Activated CD4-positive, alpha-beta T cell treated with anti-CD3 and anti-CD28 coated beads, Interleukin-2, amount 10 ng/mL, durations not matched to agents 7 days and 5 days (primary cell): ENCODE data around the gene RBM15. TPM values are rescaled to one million over a fixed set of nuclear protein-coding genes. Genes with fewer than 3 reads are reported as not detected.
A peak's percentile ranks its signal among the peaks of the same experiment; 100 is the strongest.

Source experiments
- CTCF ChIA-PET: fragments of 350-600 bp; sonication (Branson Sonifier 250); formaldehyde crosslinking; loops from one replicate; lab custom pipeline; 2021; ENCODE audit warnings: antibody characterized with exemption; lab: Charles Lee
- POLR2A ChIA-PET: fragments of 350-600 bp; sonication (Branson Sonifier 250); formaldehyde crosslinking; loops from one replicate; lab custom pipeline; 2021; ENCODE audit warnings: antibody characterized with exemption; lab: Charles Lee
- DNase-seq: peaks from one replicate; pipeline ENCODE4 v3.0.0-alpha.2; 2020
- H3K27ac Mint-ChIP-seq: one replicate; pipeline ENCODE4 v1.8.0; 2021; ENCODE audit warnings: mild to moderate bottlenecking, moderate library complexity, mixed read lengths
- H3K27me3 Mint-ChIP-seq: one replicate; pipeline ENCODE4 v1.8.0; 2021; ENCODE audit warnings: mixed read lengths
- H3K36me3 Mint-ChIP-seq: one replicate; pipeline ENCODE4 v1.8.0; 2021; ENCODE audit warnings: low read depth, mixed read lengths
- H3K4me1 Mint-ChIP-seq: one replicate; pipeline ENCODE4 v1.8.0; 2021; ENCODE audit warnings: mixed read lengths
- H3K4me3 Mint-ChIP-seq: one replicate; pipeline ENCODE4 v1.8.0; 2021; ENCODE audit warnings: mild to moderate bottlenecking, moderate library complexity, mixed read lengths
- H3K9me3 Mint-ChIP-seq: one replicate; pipeline ENCODE4 v1.8.0; 2021; ENCODE audit warnings: mixed read lengths
- total RNA-seq, 2 experiments: library from RNA; stranded (reverse); gene quantifications; one replicate each; pipeline ENCODE4 v1.2.3, GENCODE V29; 2021

The RBM15 gene
- 10 to 100 TPM; 69.9 to 71.2 TPM for total RNA-seq

GRCh38 chr1:110338886-110339406 is at the start of gene RBM15:
Gene RBM15, plus strand, starts transcription at chr1:110339377. Its CDS starts 29 bp downstream, at chr1:110339406.
- Mint-ChIP-seq H3K4me3 (no peak within 1 kb of the TSS), H3K36me3 (peaks cover 45% of the 10 kb centered on the region), H3K27ac (no peak within 1 kb of the TSS), H3K4me1 (peaks cover 59% of the 10 kb centered on the region), H3K27me3 (no peaks in the 10 kb centered on the region), H3K9me3 (no peaks in the 10 kb centered on the region)
- peak; percentile 99 for DNase-seq
- POLR2A ChIA-PET = interaction anchor here (0.5 to 0.6 kb wide), 2 partner anchors 7 to 251 kb away, joined by 3 read pairs; no protein-coding TSS in a partner anchor
- CTCF ChIA-PET = interaction anchor here (0.6 to 4.3 kb wide), 27 partner anchors 9 to 296 kb away, joined by 3 to 43 read pairs (median 6); partner anchors contain the start of gene KCNC4

GRCh38 chr1:110291241-110292030 is 47.7 kb upstream of the RBM15 start:
- Mint-ChIP-seq H3K4me3 (no peak overlapping the region), H3K27ac (no peak overlapping the region), H3K9me3 (no peaks in the 10 kb centered on the region), H3K4me1 (no peaks in the 10 kb centered on the region), H3K27me3 (no peaks in the 10 kb centered on the region), H3K36me3 (no peaks in the 10 kb centered on the region)
- CTCF ChIA-PET = interaction anchor here (0.7 to 2.1 kb wide), 6 partner anchors 9 to 202 kb away, joined by 3 to 6 read pairs (median 3); no protein-coding TSS in a partner anchor
- POLR2A ChIA-PET = no interaction called here
- no peak for DNase-seq

- no peaks in the 10 kb centered on the region for H3K9me3 Mint-ChIP-seq
- no peak for DNase-seq
- H3K27me3 Mint-ChIP-seq = no peaks in the 10 kb centered on the region
- no peak overlapping the region for H3K4me3 Mint-ChIP-seq
- ChIA-PET POLR2A (no interaction called here), CTCF (interaction anchor here (0.7 to 2.1 kb wide), 5 partner anchors 9 to 165 kb away, joined by 3 to 6 read pairs (median 3); no protein-coding TSS in a partner anchor)
- no peak overlapping the region for H3K27ac Mint-ChIP-seq
- no peaks in the 10 kb centered on the region for H3K36me3 Mint-ChIP-seq
- no peaks in the 10 kb centered on the region for H3K4me1 Mint-ChIP-seq
These were observed 47.0 kb upstream of the RBM15 start for GRCh38 chr1:110292031-110292741.

GRCh38 chr1:110293601-110294104 is 45.5 kb upstream of the RBM15 start:
- H3K27ac Mint-ChIP-seq = no peak overlapping the region
- ChIA-PET CTCF (interaction anchor here (1.3 kb wide), 1 partner anchor 19 kb away, joined by 3 read pairs; no protein-coding TSS in a partner anchor), POLR2A (no interaction called here)

GRCh38 chr1:110294308-110294707 is 44.9 kb upstream of the RBM15 start:
- Mint-ChIP-seq H3K4me3 (no peak overlapping the region), H3K9me3 (no peaks in the 10 kb centered on the region), H3K36me3 (no peaks in the 10 kb centered on the region), H3K27me3 (no peaks in the 10 kb centered on the region), H3K4me1 (no peaks in the 10 kb centered on the region), H3K27ac (no peak overlapping the region)
- DNase-seq = no peak
- ChIA-PET POLR2A (no interaction called here), CTCF (interaction anchor here (1.3 kb wide), 1 partner anchor 18 kb away, joined by 3 read pairs; no protein-coding TSS in a partner anchor)

More at GRCh38 chr1:110293601-110294104, 45.5 kb upstream of the RBM15 start:
- no peaks in the 10 kb centered on the region for H3K9me3 Mint-ChIP-seq
- H3K4me3 Mint-ChIP-seq = no peak overlapping the region
- no peaks in the 10 kb centered on the region for H3K27me3 Mint-ChIP-seq
- no peaks in the 10 kb centered on the region for H3K4me1 Mint-ChIP-seq
- no peaks in the 10 kb centered on the region for H3K36me3 Mint-ChIP-seq
- no peak for DNase-seq

GRCh38 chr1:110298991-110299390 is 40.2 kb upstream of the RBM15 start:
- Mint-ChIP-seq H3K36me3 (no peaks in the 10 kb centered on the region), H3K4me1 (no peaks in the 10 kb centered on the region), H3K27ac (no peak overlapping the region), H3K9me3 (no peaks in the 10 kb centered on the region), H3K4me3 (no peak overlapping the region), H3K27me3 (no peaks in the 10 kb centered on the region)
- CTCF ChIA-PET = interaction anchor here (1.0 to 2.2 kb wide), 3 partner anchors 13 to 96 kb away, joined by 5 to 6 read pairs (median 5); no protein-coding TSS in a partner anchor
- POLR2A ChIA-PET = no interaction called here
- no peak for DNase-seq

- CTCF ChIA-PET = interaction anchor here (0.7 to 1.2 kb wide), 3 partner anchors 8 to 488 kb away, joined by 3 read pairs; no protein-coding TSS in a partner anchor
These were observed 38.6 kb upstream of the RBM15 start for GRCh38 chr1:110300412-110301085.

GRCh38 chr1:110302836-110303235 is 36.3 kb upstream of the RBM15 start:
- H3K36me3 Mint-ChIP-seq = no peaks in the 10 kb centered on the region
- no peak for DNase-seq
- no peaks in the 10 kb centered on the region for H3K9me3 Mint-ChIP-seq
- no peak overlapping the region for H3K4me3 Mint-ChIP-seq
- ChIA-PET CTCF (interaction anchor here (1.1 to 2.6 kb wide), 3 partner anchors 9 to 96 kb away, joined by 3 to 8 read pairs (median 4); partner anchors contain the start of gene RBM15), POLR2A (interaction anchor here (0.6 kb wide), 1 partner anchor 14 kb away, joined by 3 read pairs; no protein-coding TSS in a partner anchor)
- no peaks in the 10 kb centered on the region for H3K4me1 Mint-ChIP-seq
- H3K27me3 Mint-ChIP-seq = no peaks in the 10 kb centered on the region
- no peak overlapping the region for H3K27ac Mint-ChIP-seq

More at GRCh38 chr1:110300412-110301085, 38.6 kb upstream of the RBM15 start:
- no peak for DNase-seq
- no peaks in the 10 kb centered on the region for H3K9me3 Mint-ChIP-seq
- no peak overlapping the region for H3K27ac Mint-ChIP-seq
- POLR2A ChIA-PET = no interaction called here
- H3K4me3 Mint-ChIP-seq = no peak overlapping the region
- no peaks in the 10 kb centered on the region for H3K27me3 Mint-ChIP-seq
- no peaks in the 10 kb centered on the region for H3K36me3 Mint-ChIP-seq
- no peaks in the 10 kb centered on the region for H3K4me1 Mint-ChIP-seq

- no peaks in the 10 kb centered on the region for H3K36me3 Mint-ChIP-seq
- no peak overlapping the region for H3K4me3 Mint-ChIP-seq
- DNase-seq = no peak
- POLR2A ChIA-PET = no interaction called here
- CTCF ChIA-PET = interaction anchor here (1.1 to 2.0 kb wide), 2 partner anchors 12 to 14 kb away, joined by 3 to 6 read pairs; no protein-coding TSS in a partner anchor
- H3K27ac Mint-ChIP-seq = no peak overlapping the region
- no peaks in the 10 kb centered on the region for H3K9me3 Mint-ChIP-seq
- H3K27me3 Mint-ChIP-seq = no peaks in the 10 kb centered on the region
- H3K4me1 Mint-ChIP-seq = no peaks in the 10 kb centered on the region
These were observed 33.2 kb upstream of the RBM15 start for GRCh38 chr1:110305900-110306420.

- H3K4me3 Mint-ChIP-seq = no peak overlapping the region
- no peaks in the 10 kb centered on the region for H3K9me3 Mint-ChIP-seq
- no peaks in the 10 kb centered on the region for H3K36me3 Mint-ChIP-seq
- H3K4me1 Mint-ChIP-seq = no peaks in the 10 kb centered on the region
- CTCF ChIA-PET = interaction anchor here (1.0 to 1.4 kb wide), 3 partner anchors 100 to 322 kb away, joined by 3 read pairs; partner anchors contain the start of gene AHCYL1
- H3K27me3 Mint-ChIP-seq = no peaks in the 10 kb centered on the region
- POLR2A ChIA-PET = no interaction called here
- H3K27ac Mint-ChIP-seq = no peak overlapping the region
- DNase-seq = no peak
These were observed 31.8 kb upstream of the RBM15 start for GRCh38 chr1:110307239-110307974.

GRCh38 chr1:110308247-110308646 is 30.9 kb upstream of the RBM15 start:
- no peak for DNase-seq
- Mint-ChIP-seq H3K4me3 (no peak overlapping the region), H3K27ac (no peak overlapping the region), H3K36me3 (no peaks in the 10 kb centered on the region), H3K9me3 (no peaks in the 10 kb centered on the region), H3K27me3 (no peaks in the 10 kb centered on the region), H3K4me1 (no peaks in the 10 kb centered on the region)
- ChIA-PET CTCF (interaction anchor here (1.0 to 1.4 kb wide), 3 partner anchors 101 to 323 kb away, joined by 3 read pairs; partner anchors contain the start of gene AHCYL1), POLR2A (no interaction called here)
